Measurements from ENCODE around the gene MAP1LC3A. TPM values are rescaled to one million over a fixed set of nuclear protein-coding genes. Genes with fewer than 3 reads are reported as not detected.

Gene MAP1LC3A
- total RNA-seq, 1 donor, result 29.7 TPM

GRCh38 chr20:34530342-34530741 is 28.2 kb upstream of the MAP1LC3A start:
- Histone ChIP-seq H4K20me1 (ENCODE audit: insufficient read depth, low read length) (peaks cover 57% of the 10 kb centered on the region), H3K79me2 (ENCODE audit: insufficient read depth, low read length) (peaks cover 72% of the 10 kb centered on the region)
- DNase-seq (ENCODE audit: insufficient read length, low spot score, missing footprints), result no peak

GRCh38 chr20:34531608-34532265 is 26.8 kb upstream of the MAP1LC3A start:
- no peak overlapping the region for H3K27ac ChIP-seq (ENCODE audit: low read depth, low read length)
- no peak for DNase-seq (ENCODE audit: insufficient read length, low spot score, missing footprints)
- no peak overlapping the region for H3K4me3 ChIP-seq (ENCODE audit: insufficient read depth, low read length)
- no peaks in the 10 kb centered on the region for H3K27me3 ChIP-seq (ENCODE audit: insufficient read depth, low read length)
- no peaks in the 10 kb centered on the region for H3K9me3 ChIP-seq (ENCODE audit: low read depth, low read length)
- H4K20me1 ChIP-seq (ENCODE audit: insufficient read depth, low read length), result peaks cover 50% of the 10 kb centered on the region
- peaks cover 62% of the 10 kb centered on the region for H3K79me2 ChIP-seq (ENCODE audit: insufficient read depth, low read length)
- TF ChIP-seq CTCF (IDR thresholded peaks at IDR 0.05; ENCODE audit: extremely low read depth, low read depth, low read length), result no peak
- peaks cover 5% of the 10 kb centered on the region for H3K4me1 ChIP-seq (ENCODE audit: insufficient read depth, low read length)
- H3K36me3 ChIP-seq (ENCODE audit: insufficient read depth, low read length), result peaks cover 80% of the 10 kb centered on the region
- no peak overlapping the region for H3K4me2 ChIP-seq (ENCODE audit: insufficient read depth, low read length)
- no peak overlapping the region for H2AFZ ChIP-seq (ENCODE audit: low read length)

More at GRCh38 chr20:34530342-34530741, 28.2 kb upstream of the MAP1LC3A start:
- no peak for TF ChIP-seq CTCF (IDR thresholded peaks at IDR 0.05; ENCODE audit: extremely low read depth, low read depth, low read length)
- Histone ChIP-seq H3K36me3 (ENCODE audit: insufficient read depth, low read length) (peaks cover 73% of the 10 kb centered on the region), H3K27me3 (ENCODE audit: insufficient read depth, low read length) (no peaks in the 10 kb centered on the region), H3K4me3 (ENCODE audit: insufficient read depth, low read length) (no peak overlapping the region), H3K4me1 (ENCODE audit: insufficient read depth, low read length) (peaks cover 19% of the 10 kb centered on the region), H3K9me3 (ENCODE audit: low read depth, low read length) (no peaks in the 10 kb centered on the region), H2AFZ (ENCODE audit: low read length) (no peak overlapping the region), H3K27ac (ENCODE audit: low read depth, low read length) (no peak overlapping the region), H3K4me2 (ENCODE audit: insufficient read depth, low read length) (no peak overlapping the region)

GRCh38 chr20:34532320-34532719 is 26.2 kb upstream of the MAP1LC3A start:
- no peak for TF ChIP-seq CTCF (IDR thresholded peaks at IDR 0.05; ENCODE audit: extremely low read depth, low read depth, low read length)
- Histone ChIP-seq H3K4me1 (ENCODE audit: insufficient read depth, low read length) (peaks cover 3% of the 10 kb centered on the region), H3K36me3 (ENCODE audit: insufficient read depth, low read length) (peaks cover 80% of the 10 kb centered on the region), H3K4me3 (ENCODE audit: insufficient read depth, low read length) (no peak overlapping the region), H3K9me3 (ENCODE audit: low read depth, low read length) (no peaks in the 10 kb centered on the region), H3K79me2 (ENCODE audit: insufficient read depth, low read length) (peaks cover 56% of the 10 kb centered on the region), H4K20me1 (ENCODE audit: insufficient read depth, low read length) (peaks cover 49% of the 10 kb centered on the region), H3K4me2 (ENCODE audit: insufficient read depth, low read length) (no peak overlapping the region), H2AFZ (ENCODE audit: low read length) (no peak overlapping the region), H3K27me3 (ENCODE audit: insufficient read depth, low read length) (no peaks in the 10 kb centered on the region), H3K27ac (ENCODE audit: low read depth, low read length) (no peak overlapping the region)
- no peak for DNase-seq (ENCODE audit: insufficient read length, low spot score, missing footprints)

GRCh38 chr20:34532756-34533155 is 25.8 kb upstream of the MAP1LC3A start:
- Histone ChIP-seq H3K4me1 (ENCODE audit: insufficient read depth, low read length) (peaks cover 3% of the 10 kb centered on the region), H3K9me3 (ENCODE audit: low read depth, low read length) (no peaks in the 10 kb centered on the region), H3K4me3 (ENCODE audit: insufficient read depth, low read length) (no peak overlapping the region), H3K36me3 (ENCODE audit: insufficient read depth, low read length) (peaks cover 80% of the 10 kb centered on the region), H3K27me3 (ENCODE audit: insufficient read depth, low read length) (no peaks in the 10 kb centered on the region), H3K4me2 (ENCODE audit: insufficient read depth, low read length) (no peak overlapping the region), H2AFZ (ENCODE audit: low read length) (no peak overlapping the region), H3K27ac (ENCODE audit: low read depth, low read length) (no peak overlapping the region), H3K79me2 (ENCODE audit: insufficient read depth, low read length) (peaks cover 52% of the 10 kb centered on the region), H4K20me1 (ENCODE audit: insufficient read depth, low read length) (peaks cover 53% of the 10 kb centered on the region)
- no peak for TF ChIP-seq CTCF (IDR thresholded peaks at IDR 0.05; ENCODE audit: extremely low read depth, low read depth, low read length)
- DNase-seq (ENCODE audit: insufficient read length, low spot score, missing footprints), result no peak

All from osteoblast (primary cell).